Posterior vena cava (tissue), 2 donors: ENCODE results near the gene HMG20B. TPM values are rescaled to one million over a fixed set of nuclear protein-coding genes. Genes with fewer than 3 reads are reported as not detected.
"Not testable (repeated sequence)": the region's sequence is repeated elsewhere in the genome, so short reads cannot be mapped to it uniquely, and the experiment has no call there.

Experiments
- DNase-seq: peaks from one replicate; pipeline ENCODE4 v3.0.0-alpha.2; 2020; ENCODE audit warnings: low spot score
- intact Hi-C, 2 donors: fragments of 100-400 bp; cut with DNase I; formaldehyde crosslinking; loops; one replicate each; pipeline versions ENCODE4 v1.14.1 to v1.14.2; 2022 to 2023
- total RNA-seq, 2 donors: library from RNA; stranded (reverse); fragmentation: NEBNext Ultra II Directional; extraction: Animal tissue kit (Norgen Biotek cat#: 25700); gene quantifications; one replicate each; pipeline ENCODE4 v1.2.1, GENCODE V29; 2021
- donor health status: DM: yes; HTN: yes; CAD: no.
- donor health status: DM: yes; HTN: yes; CAD: no.

The HMG20B gene
- total RNA-seq, 2 donors from 2014 or later = 96.8 to 111 TPM

DNA sequence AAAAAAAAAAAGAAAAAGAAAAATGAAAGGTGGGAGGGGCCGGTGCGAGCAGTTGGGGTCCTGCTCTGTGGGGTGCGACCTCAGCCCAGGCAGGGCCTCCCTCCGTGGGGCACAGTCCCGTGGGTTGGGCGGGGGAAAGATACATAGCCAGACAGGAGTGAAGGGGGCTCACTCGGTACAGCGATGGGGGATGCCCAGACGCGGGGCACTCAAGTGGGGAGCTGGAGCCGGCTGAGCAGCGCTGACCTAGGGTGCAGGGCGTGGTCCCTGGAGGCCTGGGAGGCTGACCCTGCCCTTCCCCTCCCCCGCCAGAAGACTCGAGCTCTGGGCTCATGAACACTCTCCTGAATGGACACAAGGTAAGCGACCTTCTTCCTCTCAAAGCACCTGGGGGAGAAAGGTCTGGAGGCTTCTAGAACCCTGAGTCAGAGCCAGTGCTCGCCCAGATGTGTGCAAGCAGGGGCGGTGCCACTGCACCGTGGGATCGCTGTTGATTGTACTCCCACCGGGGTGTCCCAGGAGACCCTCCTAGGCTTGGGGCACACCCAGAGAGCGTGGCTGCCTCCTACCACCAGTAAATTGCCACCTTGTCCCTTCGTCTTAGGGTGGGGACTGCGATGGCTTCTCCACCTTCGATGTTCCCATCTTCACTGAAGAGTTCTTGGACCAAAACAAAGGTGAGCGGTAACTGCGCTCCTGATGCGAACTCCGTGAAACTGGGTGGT is 3.4 kb downstream of the HMG20B start:
- no peak for DNase-seq
- intact Hi-C loops = no loop called here

DNA sequence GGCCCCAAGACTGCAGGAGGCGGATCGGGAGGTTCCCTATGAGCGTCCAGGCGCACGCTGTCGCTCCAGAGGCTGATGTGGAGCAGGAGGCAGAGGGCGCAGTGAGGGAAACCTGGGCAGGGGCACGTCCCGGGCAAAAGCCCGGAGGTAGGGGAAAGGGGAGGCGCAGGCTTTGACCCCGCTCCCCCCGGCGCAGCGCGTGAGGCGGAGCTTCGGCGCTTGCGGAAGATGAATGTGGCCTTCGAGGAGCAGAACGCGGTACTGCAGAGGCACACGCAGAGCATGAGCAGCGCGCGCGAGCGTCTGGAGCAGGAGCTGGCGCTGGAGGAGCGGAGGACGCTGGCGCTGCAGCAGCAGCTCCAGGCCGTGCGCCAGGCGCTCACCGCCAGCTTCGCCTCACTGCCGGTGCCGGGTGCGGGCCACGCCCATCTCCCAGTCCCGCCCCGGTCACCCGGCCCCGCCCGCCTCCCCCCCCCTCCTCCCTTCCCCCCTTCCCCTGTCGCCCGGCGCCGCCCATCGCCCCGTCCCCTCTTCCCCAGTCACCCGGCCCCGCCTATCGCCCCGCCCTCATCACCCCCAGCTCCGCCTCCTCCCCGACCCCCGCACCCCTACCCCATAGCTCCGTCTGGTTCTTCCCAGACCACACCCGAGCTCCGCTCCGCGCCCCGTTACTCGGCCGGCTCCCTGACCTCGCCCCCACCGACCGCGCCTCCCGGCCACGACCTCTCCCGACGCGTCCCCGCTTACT is 4.1 kb downstream of the HMG20B start:
- peak; percentile 91 for DNase-seq
- intact Hi-C loops = no loop called here

DNA sequence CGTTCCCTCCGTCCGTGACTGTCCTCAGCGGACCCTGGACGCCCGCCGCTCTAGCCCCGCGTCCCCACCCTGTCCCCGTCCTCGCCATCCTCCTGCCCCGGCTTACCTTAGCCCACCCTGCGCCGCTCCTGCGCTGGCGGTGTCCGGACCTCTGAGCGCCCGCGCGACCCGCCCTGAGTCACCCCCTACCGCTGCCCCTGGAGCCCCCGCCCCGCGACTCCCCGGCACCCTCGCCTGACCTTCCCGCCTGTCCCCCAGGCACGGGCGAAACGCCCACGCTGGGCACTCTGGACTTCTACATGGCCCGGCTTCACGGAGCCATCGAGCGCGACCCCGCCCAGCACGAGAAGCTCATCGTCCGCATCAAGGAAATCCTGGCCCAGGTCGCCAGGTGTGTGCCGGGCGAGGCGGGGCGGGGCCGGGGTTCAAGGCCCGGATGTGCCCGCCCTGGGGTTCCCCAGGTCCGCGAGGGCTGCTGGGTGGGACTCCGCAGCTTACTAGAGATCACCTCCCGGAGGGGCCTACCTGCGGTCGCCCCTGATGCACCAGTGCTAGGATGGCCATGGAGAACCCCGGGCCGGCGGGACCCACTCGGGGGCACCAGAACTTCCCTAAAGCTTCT is 5.1 kb downstream of the HMG20B start:
- no peak for DNase-seq
- intact Hi-C loops = no loop called here

DNA sequence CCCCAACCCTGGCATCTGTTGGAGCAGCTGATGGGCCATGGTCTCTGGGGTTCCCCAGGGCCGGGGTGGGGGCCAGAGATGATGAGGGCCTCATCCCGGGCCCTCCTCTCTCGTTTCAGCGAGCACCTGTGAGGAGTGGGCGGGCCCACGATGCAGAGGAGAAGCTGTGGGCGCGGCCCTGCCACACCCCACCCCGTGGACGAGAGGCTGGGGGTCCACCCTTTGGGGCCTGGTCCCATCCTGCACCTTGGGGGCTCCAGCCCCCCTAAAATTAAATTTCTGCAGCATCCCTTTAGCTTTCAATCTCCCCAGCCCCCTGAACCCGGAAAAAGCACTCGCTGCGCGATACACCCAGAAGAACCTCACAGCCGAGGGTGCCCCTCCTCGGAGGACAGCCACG is 5.6 kb downstream of the HMG20B start:
- no peak for DNase-seq
- intact Hi-C loops = no loop called here

DNA sequence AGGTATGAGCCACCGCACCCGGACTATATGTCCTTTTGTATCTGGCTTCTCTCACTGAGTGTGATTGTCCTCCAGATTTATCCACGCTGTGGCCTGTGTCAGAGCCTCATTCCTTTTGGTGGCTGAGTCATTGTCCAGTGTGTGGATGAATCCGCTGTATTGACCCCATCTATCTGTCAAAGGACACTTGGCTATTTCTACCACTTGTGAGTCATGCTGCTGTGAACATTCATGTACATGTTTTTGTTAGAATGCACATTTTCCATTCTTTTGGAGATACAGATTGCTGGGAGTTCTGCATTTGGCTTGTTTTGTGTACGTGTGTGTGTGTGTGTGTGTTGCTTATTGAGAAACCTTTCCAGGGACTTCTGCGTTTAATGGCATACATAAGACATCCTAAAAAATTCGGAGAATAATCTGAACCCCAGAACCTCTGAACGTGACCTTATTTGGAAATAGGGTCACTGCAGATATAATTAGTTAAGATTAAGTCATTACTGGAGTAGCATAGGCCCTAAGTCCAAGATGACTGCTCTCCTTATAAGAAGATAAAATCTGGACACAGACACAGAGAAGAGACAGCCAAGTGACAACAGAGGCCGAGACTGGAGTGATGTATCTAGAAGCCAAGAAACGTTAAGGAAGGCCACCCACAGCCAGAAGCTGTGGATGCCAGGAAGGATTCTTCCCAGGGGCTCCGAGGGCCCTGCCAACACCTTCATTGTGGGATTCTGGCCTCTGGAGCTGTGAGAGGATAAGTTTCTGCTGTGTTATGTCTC is 7.6 kb downstream of the HMG20B start:
- no peak for DNase-seq
- intact Hi-C loops = no loop called here

DNA sequence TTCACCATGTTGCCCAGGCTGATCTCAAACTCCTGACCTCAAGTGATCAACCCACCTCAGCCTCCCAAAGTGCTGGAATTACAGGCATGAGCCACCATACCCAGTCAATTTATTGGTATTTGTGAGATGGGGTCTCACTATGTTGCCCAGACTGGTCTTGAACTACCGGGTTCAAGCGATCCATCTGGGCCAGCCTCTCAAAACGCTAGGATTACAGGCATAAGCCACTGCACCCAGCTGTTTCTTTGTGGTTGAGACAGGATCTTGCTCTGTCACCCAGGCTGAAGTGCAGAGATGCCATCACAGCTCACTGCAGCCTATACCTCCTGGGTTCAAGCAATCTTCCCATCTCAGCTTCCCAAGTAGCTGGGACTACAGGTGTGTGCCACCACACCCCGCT is 9.0 kb downstream of the HMG20B start:
- DNase-seq, intact Hi-C loops: not testable (repeated sequence)

DNA sequence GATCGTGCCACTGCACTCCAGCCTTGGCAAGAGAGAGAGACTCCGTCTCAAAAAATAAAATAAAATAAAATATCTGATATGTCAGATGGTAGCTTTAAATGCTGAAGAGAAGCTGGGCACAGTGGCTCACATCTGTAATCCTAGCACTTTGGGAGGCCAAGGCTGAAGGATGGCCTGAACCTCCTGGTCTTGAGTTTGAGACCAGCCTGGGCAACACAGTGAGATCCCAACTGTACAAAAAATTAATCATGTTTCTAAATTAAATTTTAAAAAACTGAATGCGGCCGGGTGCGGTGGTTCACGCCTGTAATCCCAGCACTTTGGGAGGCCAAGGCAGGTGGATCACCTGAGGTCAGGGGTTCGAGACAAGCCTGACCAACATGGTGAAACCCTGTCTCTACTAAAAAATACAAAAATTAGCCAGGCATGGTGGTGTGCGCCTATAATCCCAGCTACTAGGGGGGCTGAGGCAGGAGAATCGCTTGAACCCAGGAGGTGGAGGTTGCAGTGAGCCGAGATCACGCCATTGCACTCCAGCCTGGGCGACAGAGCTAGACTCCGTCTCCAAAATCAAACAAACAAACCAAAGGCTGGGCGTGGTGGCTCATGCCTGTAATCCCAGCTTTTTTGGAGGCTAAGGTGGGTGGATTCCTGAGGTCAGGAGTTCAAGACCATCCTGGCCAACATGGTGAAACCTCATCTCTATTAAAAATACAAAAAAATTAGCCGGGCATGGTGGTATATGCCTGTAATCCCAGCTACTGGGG is 11.5 kb downstream of the HMG20B start:
- not testable (repeated sequence) for DNase-seq

DNA sequence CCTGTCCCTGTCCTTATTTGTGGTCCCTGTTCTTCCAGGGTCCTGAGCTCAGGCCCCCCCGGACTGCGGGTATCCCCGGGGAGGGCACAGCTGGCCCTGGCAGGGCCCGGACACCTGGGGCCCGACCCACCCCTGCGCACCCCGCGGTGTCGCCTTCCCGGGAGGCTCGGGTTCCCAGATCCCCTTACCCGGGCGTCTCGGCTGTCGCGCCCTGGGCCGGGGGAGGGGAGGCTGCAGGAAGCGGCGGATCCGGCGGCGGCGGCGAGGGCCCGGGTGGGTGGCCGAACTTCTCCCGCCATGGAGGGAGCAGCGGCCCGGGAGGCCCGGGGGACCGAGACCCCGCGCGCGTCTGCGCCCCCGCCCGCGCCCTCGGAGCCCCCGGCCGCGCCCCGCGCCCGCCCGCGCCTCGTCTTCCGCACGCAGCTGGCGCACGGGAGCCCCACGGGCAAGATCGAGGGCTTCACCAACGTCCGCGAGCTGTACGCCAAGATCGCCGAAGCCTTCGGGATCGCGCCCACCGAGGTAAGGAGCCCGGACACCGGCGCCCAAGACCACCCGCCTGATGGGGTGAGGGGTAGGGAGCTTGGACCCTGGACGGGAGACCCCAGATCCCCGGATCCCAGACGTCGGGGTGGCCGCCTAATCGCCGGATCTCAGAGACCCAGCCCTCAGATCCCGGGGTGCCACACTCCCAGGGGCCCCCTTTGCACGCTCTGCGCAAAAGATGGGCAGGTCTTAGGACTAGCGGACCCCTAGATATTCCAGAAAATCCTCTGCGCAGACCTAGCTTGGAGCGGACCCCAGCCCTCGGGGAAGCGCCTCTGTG is 12.8 kb downstream of the HMG20B start, which contains the start of gene GIPC3:
Gene GIPC3, plus strand, starts transcription at position 178 of the 826 bp plus-strand sequence. Its CDS starts 120 bp downstream, at position 298.
- intact Hi-C loops = loop anchor here in 1 of 2 donors (2.0 kb wide), 1 partner anchor 33 kb away; no protein-coding TSS in a partner anchor
- DNase-seq = no peak

More for the DNA sequence above, 11.5 kb downstream of the HMG20B start:
- intact Hi-C loops = not testable (repeated sequence)

DNA sequence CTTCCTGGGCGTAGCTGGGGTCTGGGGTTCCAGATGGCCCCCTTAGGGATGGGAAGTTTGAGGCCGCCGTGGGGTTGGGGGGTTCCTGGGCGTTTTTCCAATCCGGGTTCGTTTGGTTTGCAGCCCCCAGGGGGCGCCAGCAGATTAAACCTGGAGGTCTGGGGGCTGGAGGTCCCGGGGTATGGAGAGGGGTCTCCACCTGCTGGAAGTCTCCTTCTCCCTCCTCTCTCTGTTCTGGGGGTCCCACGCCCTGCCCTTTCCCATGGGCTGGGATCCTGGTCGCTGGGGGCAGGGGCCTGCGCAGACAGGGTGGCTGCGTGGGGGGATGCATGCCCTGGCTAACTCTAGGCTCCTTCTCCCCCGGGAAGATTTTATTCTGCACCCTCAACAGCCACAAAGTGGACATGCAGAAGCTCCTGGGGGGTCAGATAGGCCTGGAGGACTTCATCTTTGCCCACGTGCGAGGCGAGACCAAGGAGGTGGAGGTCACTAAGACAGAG is 13.4 kb downstream of the HMG20B start:
- intact Hi-C loops = loop anchor here in 1 of 2 donors (2.0 kb wide), 1 partner anchor 33 kb away; no protein-coding TSS in a partner anchor

DNA sequence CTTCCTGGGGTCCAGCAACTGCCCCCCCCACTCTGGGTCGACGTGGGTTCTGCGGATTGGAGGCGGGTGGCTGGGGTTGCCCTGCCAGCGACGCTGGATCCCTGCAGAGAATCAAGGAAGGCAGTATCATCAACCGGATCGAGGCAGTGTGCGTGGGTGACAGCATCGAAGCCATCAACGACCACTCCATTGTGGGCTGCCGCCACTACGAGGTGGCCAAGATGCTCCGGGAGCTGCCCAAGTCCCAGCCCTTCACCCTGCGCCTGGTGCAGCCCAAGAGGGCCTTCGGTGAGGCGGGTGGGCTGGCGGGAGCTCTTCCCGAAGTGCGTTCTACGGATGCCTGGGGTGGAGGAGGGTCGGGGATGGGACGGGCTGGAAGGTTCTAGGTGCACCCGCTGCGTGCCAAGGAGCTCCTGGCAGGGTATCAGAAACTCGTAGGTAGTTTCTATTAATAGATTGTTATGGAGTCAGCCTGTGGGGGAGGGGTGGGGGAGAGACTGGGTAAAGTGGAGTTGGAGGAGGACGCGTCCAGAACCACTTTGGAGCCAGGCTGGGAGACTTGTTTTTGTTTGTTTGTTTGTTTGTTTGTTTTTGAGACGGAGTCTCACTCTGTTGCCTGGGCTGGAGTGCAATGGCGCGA is 14.1 kb downstream of the HMG20B start:
- intact Hi-C loops = loop anchor here in 1 of 2 donors (2.0 kb wide), 1 partner anchor 32 kb away; no protein-coding TSS in a partner anchor
- DNase-seq = peak; percentile 64

More for the DNA sequence above, 13.4 kb downstream of the HMG20B start:
- DNase-seq = no peak

DNA sequence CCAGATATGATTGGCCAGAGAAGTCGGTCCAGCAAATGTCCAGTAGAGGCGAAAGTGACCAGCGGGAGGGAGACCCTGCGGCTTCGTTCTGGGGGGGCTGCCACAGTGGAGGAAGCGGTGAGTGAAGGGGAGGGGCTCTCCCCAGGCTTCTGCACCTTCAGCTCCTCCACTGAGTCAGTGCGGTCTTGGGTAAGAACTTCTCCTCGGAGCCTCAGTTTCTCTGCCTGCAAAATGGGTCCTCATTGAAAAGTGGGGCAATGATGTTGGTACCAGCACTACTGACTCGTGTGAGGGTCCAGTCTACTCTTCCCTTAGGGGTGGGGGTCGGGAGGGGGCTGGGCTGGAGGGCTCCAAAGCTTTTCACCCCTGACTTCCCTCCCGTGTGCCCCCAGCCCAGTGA is 16.7 kb downstream of the HMG20B start:
- intact Hi-C loops = no loop called here
- peak; percentile 64 for DNase-seq

DNA sequence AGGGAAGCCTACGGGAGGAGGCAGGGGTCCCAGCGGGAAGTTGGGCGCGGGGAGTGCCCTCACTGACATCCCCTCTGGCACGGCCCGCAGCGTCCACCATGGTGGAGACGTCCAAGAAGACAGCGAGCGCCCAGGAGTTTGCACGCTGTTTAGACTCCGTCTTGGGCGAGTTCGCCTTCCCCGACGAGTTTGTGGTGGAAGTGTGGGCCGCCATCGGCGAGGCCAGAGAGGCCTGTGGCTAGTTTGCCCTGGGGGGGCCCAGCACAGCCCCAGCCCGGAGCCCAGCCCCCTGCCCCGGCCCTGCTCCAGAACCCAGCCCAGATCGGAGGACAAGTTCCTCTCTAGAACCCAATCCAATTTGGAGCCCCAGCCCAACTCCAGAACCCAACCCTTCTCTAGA is 17.2 kb downstream of the HMG20B start:
- intact Hi-C loops = no loop called here
- DNase-seq = peak; percentile 74

DNA sequence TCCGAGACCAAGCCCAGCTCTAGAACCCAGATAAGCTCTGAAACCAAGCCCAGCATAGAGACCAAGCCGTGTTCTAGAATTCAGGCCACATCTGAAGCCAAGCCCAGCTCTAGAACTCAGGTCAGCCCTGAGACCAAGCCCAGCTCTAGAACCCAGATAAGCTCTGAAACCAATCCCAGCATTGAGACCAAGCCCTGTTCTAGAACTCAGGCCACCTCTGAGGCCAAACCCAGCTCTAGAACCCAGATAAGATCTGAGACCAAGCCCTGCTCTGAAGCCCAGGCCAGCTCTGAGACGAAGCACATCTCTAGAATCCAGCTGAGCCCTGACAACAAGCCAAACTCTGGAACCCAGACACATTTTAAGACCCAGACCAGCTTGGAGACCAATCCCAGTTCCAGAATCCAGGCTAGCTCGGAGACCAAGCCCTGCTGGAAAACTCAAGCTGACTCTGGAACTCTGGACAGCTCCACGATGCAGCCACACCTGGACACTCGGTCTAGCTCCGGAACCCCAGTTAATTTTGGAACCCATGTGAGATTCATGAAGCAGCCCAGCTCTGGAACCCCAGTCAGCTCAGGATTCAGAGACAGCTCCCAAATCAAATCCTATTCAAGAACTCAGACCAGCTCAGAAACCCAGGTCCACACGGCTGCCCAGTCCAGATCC is 18.4 kb downstream of the HMG20B start:
- intact Hi-C loops = no loop called here
- DNase-seq = peak; percentile 63

DNA sequence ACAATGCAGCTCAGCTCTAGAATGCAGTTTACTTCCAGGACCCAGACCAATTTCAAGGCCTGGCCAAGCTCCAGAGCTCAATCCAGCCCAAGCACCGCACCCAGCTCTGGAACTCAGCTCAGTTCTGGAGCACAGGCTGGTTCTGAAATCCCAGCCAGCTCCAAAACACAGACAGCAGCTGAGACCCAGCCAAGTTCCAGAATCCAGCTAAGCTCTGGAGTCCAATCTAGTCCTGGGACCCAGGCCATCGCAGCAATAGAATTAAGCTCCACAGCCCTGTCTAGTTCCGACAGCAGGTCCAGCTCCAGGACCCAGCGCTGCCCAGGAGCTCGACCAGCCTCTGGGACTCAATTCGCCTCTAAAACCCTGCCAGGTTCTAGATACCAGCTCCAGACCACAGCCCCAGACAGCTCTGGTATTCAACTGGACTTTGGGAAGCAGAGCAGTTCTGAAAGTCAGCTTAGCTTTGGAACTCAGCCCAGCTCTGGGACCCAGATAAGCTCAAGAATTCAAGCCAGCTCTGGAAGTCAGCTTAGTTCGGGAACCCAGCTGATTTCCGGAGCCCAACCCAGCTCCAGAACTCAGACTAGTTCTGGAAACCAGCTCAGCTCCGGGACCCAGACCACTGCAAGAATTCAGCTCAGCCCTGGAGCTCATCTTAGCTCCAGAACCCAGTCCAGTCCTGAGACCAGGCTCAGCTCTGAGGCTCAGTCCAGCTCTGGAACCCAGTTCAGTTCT is 19.3 kb downstream of the HMG20B start:
- intact Hi-C loops = no loop called here
- peak; percentile 55 for DNase-seq

DNA sequence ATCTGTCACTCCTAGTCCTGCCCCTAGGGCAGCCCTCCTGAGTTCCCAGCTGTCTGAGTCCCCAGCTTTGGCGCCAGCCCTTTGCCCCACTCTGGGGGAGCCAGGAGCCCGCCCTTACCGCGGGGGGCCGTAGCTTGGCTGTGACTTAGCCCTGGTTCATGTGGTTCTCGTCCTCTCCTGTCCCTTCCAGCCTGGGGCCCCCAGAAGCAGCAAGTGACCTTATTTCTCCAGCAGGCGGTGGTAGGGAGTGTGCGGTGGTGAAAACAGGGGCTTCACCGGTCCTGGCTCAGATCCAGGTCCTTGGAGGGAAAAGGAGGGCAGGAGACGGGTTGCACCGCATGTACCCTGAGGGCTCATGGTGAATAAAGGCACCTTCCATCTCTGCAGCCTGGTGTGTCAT is 20.4 kb downstream of the HMG20B start:
- intact Hi-C loops = no loop called here
- DNase-seq = peak; percentile 73
